HG02571 (cell line): ENCODE data around the gene PCTP.

Experiments
- ATAC-seq: cut with Tn5 transposase; IDR thresholded peaks from one replicate; pipeline ENCODE4 v1.9.1; 2021; ENCODE audit warnings: mild to moderate bottlenecking, moderate library complexity; ENCODE audit not compliant: unreplicated experiment

PCTP gene

GRCh38 chr17:55785181-55785580 lies 34.3 kb downstream of the PCTP start:
- no peak for ATAC-seq

- ATAC-seq, result no peak
Observed at GRCh38 chr17:55793272-55793671, 42.4 kb downstream of the PCTP start.

- ATAC-seq, result no peak
Observed at GRCh38 chr17:55794725-55795482, 44.1 kb downstream of the PCTP start.

- ATAC-seq, result no peak
Observed at GRCh38 chr17:55806745-55807495, 56.1 kb downstream of the PCTP start.

- ATAC-seq, result no peak
Observed at GRCh38 chr17:55811536-55811935, 60.7 kb downstream of the PCTP start.

GRCh38 chr17:55812323-55812722 lies 61.5 kb downstream of the PCTP start:
- no peak for ATAC-seq

GRCh38 chr17:55813944-55814343 lies 63.1 kb downstream of the PCTP start:
- no peak for ATAC-seq

- ATAC-seq, result no peak
Observed at GRCh38 chr17:55814377-55814776, 63.5 kb downstream of the PCTP start.

GRCh38 chr17:55816532-55817396 lies 65.9 kb downstream of the PCTP start:
- ATAC-seq, result no peak

- ATAC-seq, result no peak
Observed at GRCh38 chr17:55817397-55817709, 66.5 kb downstream of the PCTP start.

GRCh38 chr17:55818026-55818425 lies 67.2 kb downstream of the PCTP start:
- no peak for ATAC-seq

- ATAC-seq, result no peak
Observed at GRCh38 chr17:55818451-55819375, 67.9 kb downstream of the PCTP start.

- ATAC-seq, result no peak
Observed at GRCh38 chr17:55820675-55821074, 69.8 kb downstream of the PCTP start.

- no peak for ATAC-seq
Observed at GRCh38 chr17:55822028-55822427, 71.2 kb downstream of the PCTP start.

- ATAC-seq, result no peak
Observed at GRCh38 chr17:55825213-55825612, 74.4 kb downstream of the PCTP start.
